Measurements from ENCODE around the gene SH3TC1. TPM values are rescaled to one million over a fixed set of nuclear protein-coding genes. Genes with fewer than 3 reads are reported as not detected.

SH3TC1 gene
- total and polyA plus RNA-seq, 2 of the 8 experiments (the other 6 are each of a cell fraction or from before 2014, with no cell fraction given) = 0.15 TPM; not detected in 1

DNA sequence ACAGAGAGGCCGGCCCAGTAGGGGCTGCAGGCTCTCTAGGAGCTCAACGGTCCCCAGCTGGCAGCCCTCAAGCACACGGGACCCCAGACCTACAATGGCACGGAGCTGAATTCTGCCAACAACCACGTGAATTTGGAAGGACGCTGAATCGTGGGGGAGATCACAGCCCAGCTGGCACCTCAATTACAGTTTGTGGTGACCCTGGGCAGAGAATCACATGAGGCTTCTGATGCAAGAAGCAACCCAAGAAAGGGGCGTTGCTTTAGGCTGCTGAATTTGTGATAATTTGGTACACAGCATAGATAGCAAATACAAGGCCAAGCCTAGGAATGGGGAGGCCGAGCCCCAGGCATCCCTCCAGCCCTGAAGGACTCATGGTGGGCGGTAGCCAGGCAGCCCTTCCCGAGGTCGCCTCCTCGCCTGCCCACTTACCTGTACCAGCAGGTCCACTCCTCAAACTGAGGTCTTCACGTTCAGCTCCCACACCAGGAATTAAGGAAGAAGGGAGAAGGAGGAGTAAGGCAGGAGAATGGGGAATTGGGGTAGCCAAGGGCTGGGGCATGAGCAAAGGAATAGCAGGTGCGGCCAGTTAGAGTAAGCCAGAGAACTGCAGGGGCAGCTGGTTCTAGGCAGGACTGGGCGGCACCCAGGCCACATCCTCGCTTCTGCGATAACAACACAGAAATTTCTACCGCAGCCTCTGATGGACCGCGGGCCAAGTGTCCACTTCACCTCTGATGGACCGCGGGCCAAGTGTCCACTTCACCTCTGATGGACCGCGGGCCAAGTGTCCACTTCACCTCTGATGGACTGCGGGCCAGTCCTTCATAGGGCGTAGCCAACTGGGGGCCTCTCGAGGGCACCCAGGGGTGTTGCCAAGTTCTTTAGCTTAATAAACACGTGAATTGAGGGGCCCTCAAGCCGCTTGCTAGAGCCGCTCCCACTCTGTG lies 47.1 kb downstream of the SH3TC1 start (continued):
- TF ChIP-seq MAFK (IDR thresholded peaks at IDR 0.05; ENCODE audit: low read depth, low read length) (no peak), CHD1 (IDR thresholded peaks at IDR 0.05; ENCODE audit: low read depth, low read length) (no peak), SAP30 (IDR thresholded peaks at IDR 0.05; ENCODE audit: insufficient read depth, insufficient replicate concordance, low read length) (no peak), EGR1 (IDR thresholded peaks at IDR 0.05; ENCODE audit: borderline replicate concordance, low read depth, low read length) (no peak), ASH2L (IDR thresholded peaks at IDR 0.05; ENCODE audit: low read length) (no peak), SRF (IDR thresholded peaks at IDR 0.05; ENCODE audit: low read depth, low read length) (no peak), PHF8 (conservative IDR thresholded peaks at IDR 0.05; ENCODE audit: low read depth, low read length) (no peak), SIRT6 (IDR thresholded peaks at IDR 0.05; ENCODE audit: low read length) (no peak), POU5F1 (IDR thresholded peaks at IDR 0.05; ENCODE audit: low read depth, low read length) (no peak), KDM4A (IDR thresholded peaks at IDR 0.05; ENCODE audit: low read depth, low read length, severe bottlenecking) (no peak)
